ENCODE results near the gene MCF2L2.

DNA sequence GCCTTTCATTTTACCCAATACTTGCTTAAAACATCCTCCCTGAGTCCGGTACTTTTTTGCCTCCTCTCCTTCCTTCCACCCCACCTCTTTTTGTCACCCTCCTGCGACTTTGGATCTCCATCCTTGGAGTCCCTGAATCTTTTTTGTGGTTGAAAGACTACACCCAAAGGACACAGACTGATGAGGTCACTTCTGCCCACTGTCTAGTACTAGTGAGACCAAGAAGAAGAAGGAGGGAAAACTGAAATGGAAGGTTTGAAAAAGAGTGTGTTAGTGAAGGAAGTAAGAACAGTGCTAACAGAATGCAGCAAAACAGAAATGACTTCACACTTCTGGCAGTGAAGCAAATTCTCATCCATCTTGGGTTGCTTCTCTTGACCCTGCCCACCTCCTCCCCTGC, 168.8 kb downstream of the MCF2L2 start:
- TF ChIP-seq, protein P1, sequence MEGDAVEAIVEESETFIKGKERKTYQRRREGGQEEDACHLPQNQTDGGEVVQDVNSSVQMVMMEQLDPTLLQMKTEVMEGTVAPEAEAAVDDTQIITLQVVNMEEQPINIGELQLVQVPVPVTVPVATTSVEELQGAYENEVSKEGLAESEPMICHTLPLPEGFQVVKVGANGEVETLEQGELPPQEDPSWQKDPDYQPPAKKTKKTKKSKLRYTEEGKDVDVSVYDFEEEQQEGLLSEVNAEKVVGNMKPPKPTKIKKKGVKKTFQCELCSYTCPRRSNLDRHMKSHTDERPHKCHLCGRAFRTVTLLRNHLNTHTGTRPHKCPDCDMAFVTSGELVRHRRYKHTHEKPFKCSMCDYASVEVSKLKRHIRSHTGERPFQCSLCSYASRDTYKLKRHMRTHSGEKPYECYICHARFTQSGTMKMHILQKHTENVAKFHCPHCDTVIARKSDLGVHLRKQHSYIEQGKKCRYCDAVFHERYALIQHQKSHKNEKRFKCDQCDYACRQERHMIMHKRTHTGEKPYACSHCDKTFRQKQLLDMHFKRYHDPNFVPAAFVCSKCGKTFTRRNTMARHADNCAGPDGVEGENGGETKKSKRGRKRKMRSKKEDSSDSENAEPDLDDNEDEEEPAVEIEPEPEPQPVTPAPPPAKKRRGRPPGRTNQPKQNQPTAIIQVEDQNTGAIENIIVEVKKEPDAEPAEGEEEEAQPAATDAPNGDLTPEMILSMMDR (IDR thresholded peaks at IDR 0.05): no peak
- TF ChIP-seq POLR2A (IDR thresholded peaks at IDR 0.05): no peak
